Spleen (tissue), 11 donors: Measurements from ENCODE around the gene EEF2. TPM values are rescaled to one million over a fixed set of nuclear protein-coding genes. Genes with fewer than 3 reads are reported as not detected.

Experiments
- DNase-seq: peaks from one replicate; pipeline ENCODE4 v3.0.0-alpha.2; 2020
- H3K27ac ChIP-seq, 8 donors: fragments of 200-600 bp; sonication (generic) in 7 of 8; 1 replicate in 4 of 8; 2 replicates in 4 of 8; pipeline versions ENCODE4 v1.5.0 to v1.8.0; 2016 to 2021; ENCODE audit warnings: inconsistent platforms in 4 of 8, mild to moderate bottlenecking in 4 of 8, moderate library complexity in 1 of 8
- H3K27me3 ChIP-seq, 7 donors: fragments of 200-600 bp; sonication (generic) in 6 of 7; replicated peaks in 1 of 7; 1 replicate in 4 of 7; 2 replicates in 3 of 7; pipeline versions ENCODE4 v1.5.0 to v1.8.0; 2016 to 2021; ENCODE audit warnings: inconsistent platforms in 3 of 7, mild to moderate bottlenecking in 1 of 7
- H3K36me3 ChIP-seq, 6 donors: fragments of 200-600 bp; sonication (generic) in 5 of 6; 1 replicate in 4 of 6; 2 replicates in 2 of 6; pipeline versions ENCODE4 v1.5.0 to v1.8.0; 2016 to 2021; ENCODE audit warnings: inconsistent platforms in 2 of 6
- H3K4me1 ChIP-seq, 6 donors: fragments of 200-600 bp; sonication (generic) in 5 of 6; 1 replicate in 3 of 6; 2 replicates in 3 of 6; pipeline versions ENCODE4 v1.5.0 to v1.8.0; 2016 to 2021; ENCODE audit warnings: inconsistent platforms in 3 of 6
- H3K4me3 ChIP-seq, 8 donors: fragments of 200-600 bp; sonication (generic) in 7 of 8; 1 replicate in 4 of 8; 2 replicates in 4 of 8; pipeline versions ENCODE4 v1.5.0 to v1.8.0; 2016 to 2021; ENCODE audit warnings: inconsistent platforms in 4 of 8, mild to moderate bottlenecking in 4 of 8, moderate library complexity in 2 of 8
- H3K9me3 ChIP-seq, 8 donors: fragments of 200-600 bp; sonication (generic) in 7 of 8; 1 replicate in 4 of 8; 2 replicates in 4 of 8; pipeline versions ENCODE4 v1.5.0 to v1.8.0; 2016 to 2021; ENCODE audit warnings: inconsistent platforms in 4 of 8
- POLR2A ChIP-seq, 3 donors: fragments of 450-650 bp; IDR thresholded peaks; one replicate each; pipeline ENCODE4 v1.5.1; 2017; ENCODE audit warnings: antibody characterized with exemption in 3 of 3, mild to moderate bottlenecking in 1 of 3
- POLR2AphosphoS5 ChIP-seq, 3 donors: sonication (generic); formaldehyde crosslinking; IDR thresholded peaks; one replicate each; pipeline ENCODE4 v1.5.1; 2017; ENCODE audit warnings: antibody characterized with exemption in 3 of 3
- WGBS, 5 donors: extraction: QIAGEN DNeasy Blood & Tissue Kit in 3 of 5; methylation state at CpG; one replicate each; pipeline versions ENCODE4 v1.1.5 to v1.1.7; 2013 to 2018; 5-methylcytosine and 5-hydroxymethylcytosine counted together
- intact Hi-C: fragments of 100-400 bp; cut with DNase I; formaldehyde crosslinking; loops from one replicate; pipeline ENCODE4 v1.15.0; 2023; ENCODE audit warnings: low total_unique reads
- polyA plus RNA-seq, 3 donors: library from polyadenylated mRNA; stranded (reverse); fragments of 200-250 nt; gene quantifications; one replicate each; pipeline ENCODE4 v1.2.1, GENCODE V29; 2013
- total RNA-seq, 7 donors: library from RNA; depleted of rRNA in 3 of 7; stranded (reverse); fragments of >200 nt in 3 of 7; fragmentation: NEBNext Ultra II Directional in 4 of 7; extraction: Animal tissue kit (Norgen Biotek cat#: 25700) in 4 of 7; gene quantifications; one replicate each; pipeline versions ENCODE4 v1.1.0 to v1.2.1, GENCODE V29; 2016 to 2021
- TF ChIP-seq, protein P1 (sequence below), 11 experiments: fragments of 200-600 bp in 7 of 11; fragments of 450-650 bp in 4 of 11; sonication (generic) in 4 of 11; IDR thresholded peaks in 8 of 11; conservative IDR thresholded peaks in 3 of 11; 1 replicate in 7 of 11; 2 replicates in 4 of 11; pipeline versions ENCODE4 v1.4.0 to v1.8.0; 2016 to 2021; ENCODE audit warnings: antibody characterized with exemption in 11 of 11, inconsistent platforms in 4 of 11, mild to moderate bottlenecking in 1 of 11
- donor health status: healthy with polysubstance abuse.
- donor health status: DM: no; HTN: no; CAD: no; lungs with moderate emphysema.
- donor health status: DM: no; HTN: no; CAD: no.
- donor health status: Bipolar disorder and iron deficiency.
- donor health status: healthy.
- donor health status: DM: no; HTN: no; CAD: no.
- donor health status: DM: yes; HTN: yes; CAD: no.

The EEF2 gene
- total and polyA plus RNA-seq, 10 donors, result 565 to 1,961 (median 1,262) TPM

DNA sequence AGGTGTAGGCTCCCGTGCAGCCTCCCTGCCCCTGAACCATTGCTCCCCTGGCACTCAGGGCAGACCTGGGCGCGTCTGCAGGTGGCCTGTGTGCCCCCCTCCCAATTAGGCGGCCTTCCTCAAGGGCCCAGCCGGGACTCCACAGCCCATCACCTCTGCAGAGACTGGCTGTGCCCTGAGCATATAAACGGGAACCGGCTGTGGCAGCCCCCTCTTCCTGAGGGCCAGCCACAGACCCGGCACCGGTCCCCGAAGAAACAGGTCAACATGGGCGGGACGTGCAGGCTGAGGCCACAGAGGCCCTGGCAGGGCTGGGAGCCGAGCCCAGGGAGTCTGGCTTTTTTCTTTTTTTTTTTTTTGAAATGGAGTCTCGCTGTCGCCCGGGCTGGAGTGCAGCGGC is 34.3 kb upstream of the EEF2 start:
- DNase-seq, result no peak
- H3K4me3 ChIP-seq, result no peak overlapping the region
- peaks cover 0 to 80% (median 39%) of the 10 kb centered on the region in 6 donors for H3K4me1 ChIP-seq
- H3K27ac ChIP-seq, result no peak overlapping the region
- no peaks in the 10 kb centered on the region for H3K27me3 ChIP-seq
- H3K36me3 ChIP-seq, result peaks cover 0 to 94% (median 33%) of the 10 kb centered on the region in 6 donors
- 22 to 75% (median 61%) methylated on average over 10 to 17 of the region's 17 CpGs for WGBS, 5 donors
- TF ChIP-seq POLR2A (IDR thresholded peaks at IDR 0.05) (no peak), POLR2AphosphoS5 (IDR thresholded peaks at IDR 0.05) (peak in 1 of 3 donors; percentile 41)
- H3K9me3 ChIP-seq, result peaks cover 0 to 9% (median 0%) of the 10 kb centered on the region in 8 donors
- intact Hi-C loops, result no loop called here

DNA sequence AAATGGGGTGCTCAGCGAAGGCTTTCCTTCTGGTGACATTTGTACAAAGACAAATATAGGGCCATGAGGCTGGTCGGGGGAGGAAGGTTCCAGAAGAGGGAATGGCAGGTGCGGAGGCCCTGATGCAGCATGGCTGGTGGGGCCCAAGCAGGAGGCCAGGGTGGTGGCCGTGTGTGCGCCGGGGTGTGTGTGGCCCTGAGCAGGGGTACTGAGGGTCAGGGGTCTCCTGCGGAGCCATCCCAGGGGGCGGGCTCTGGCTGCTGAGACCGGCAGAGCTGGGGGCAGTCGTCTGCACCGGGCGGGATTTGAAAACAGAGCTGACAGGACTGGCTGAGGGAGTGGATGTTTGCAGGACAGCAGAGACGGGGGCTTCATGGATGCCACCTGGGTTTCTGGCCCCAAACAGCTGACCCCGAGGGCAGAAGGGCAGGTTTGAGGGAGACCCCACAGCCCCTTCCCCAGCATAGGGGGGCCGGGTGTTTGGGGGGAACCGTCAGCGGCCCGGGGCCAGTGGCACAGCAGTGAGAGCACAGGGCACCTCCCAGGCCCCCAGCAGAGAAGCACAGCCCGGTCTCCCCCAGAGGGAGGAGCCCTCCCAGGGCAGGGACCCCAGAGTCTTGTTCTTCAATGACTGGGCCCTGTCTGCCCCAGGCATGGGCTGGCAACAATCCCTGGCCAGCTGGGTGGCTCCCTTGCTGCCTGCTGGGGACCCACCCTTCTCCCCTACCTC is 33.7 kb upstream of the EEF2 start:
- WGBS, 5 donors, result 88 to 97% (median 92%) methylated on average over 14 to 19 of the region's 19 CpGs
- Histone ChIP-seq H3K4me1 (peaks cover 0 to 81% (median 44%) of the 10 kb centered on the region in 6 donors), H3K27me3 (no peaks in the 10 kb centered on the region), H3K27ac (no peak overlapping the region), H3K36me3 (peaks cover 0 to 94% (median 33%) of the 10 kb centered on the region in 6 donors), H3K9me3 (peaks cover 0 to 9% (median 0%) of the 10 kb centered on the region in 8 donors), H3K4me3 (no peak overlapping the region)
- no peak for TF ChIP-seq POLR2A (IDR thresholded peaks at IDR 0.05)
- TF ChIP-seq POLR2AphosphoS5 (IDR thresholded peaks at IDR 0.05), result no peak
- TF ChIP-seq, protein P1, sequence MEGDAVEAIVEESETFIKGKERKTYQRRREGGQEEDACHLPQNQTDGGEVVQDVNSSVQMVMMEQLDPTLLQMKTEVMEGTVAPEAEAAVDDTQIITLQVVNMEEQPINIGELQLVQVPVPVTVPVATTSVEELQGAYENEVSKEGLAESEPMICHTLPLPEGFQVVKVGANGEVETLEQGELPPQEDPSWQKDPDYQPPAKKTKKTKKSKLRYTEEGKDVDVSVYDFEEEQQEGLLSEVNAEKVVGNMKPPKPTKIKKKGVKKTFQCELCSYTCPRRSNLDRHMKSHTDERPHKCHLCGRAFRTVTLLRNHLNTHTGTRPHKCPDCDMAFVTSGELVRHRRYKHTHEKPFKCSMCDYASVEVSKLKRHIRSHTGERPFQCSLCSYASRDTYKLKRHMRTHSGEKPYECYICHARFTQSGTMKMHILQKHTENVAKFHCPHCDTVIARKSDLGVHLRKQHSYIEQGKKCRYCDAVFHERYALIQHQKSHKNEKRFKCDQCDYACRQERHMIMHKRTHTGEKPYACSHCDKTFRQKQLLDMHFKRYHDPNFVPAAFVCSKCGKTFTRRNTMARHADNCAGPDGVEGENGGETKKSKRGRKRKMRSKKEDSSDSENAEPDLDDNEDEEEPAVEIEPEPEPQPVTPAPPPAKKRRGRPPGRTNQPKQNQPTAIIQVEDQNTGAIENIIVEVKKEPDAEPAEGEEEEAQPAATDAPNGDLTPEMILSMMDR (IDR thresholded peaks at IDR 0.05 in 8 of 11, conservative IDR thresholded peaks at IDR 0.05 in 3 of 11), result no peak
- intact Hi-C loops, result no loop called here
- no peak for DNase-seq

DNA sequence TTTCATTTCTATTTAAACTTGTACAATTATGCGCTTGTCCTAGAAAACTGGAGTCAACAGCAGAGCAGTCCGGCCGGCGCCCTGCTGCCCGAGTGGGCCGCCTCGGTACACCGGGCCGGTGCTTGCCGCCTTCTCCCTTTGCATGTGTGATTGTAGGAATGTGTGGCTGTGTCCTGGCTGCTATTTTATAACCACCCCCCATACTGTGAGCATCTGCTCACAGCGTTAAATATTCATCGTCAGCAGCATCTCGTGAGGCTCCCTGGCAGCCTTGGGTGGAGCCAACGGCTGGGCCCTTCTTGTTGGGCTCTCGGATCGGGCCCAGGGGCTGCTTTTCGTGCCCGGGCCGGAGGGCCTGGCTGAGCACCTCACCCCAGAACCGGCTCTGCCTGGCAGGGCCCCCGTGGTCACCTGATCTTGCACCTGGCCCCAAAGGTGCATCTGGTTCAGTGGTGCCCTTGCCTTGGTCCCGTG is 32.9 kb upstream of the EEF2 start:
- WGBS, 5 donors, result 88 to 95% (median 92%) methylated on average over 18 to 22 of the region's 22 CpGs
- intact Hi-C loops, result no loop called here
- Histone ChIP-seq H3K27me3 (no peaks in the 10 kb centered on the region), H3K4me3 (no peak overlapping the region), H3K4me1 (peaks cover 0 to 81% (median 41%) of the 10 kb centered on the region in 6 donors), H3K27ac (no peak overlapping the region), H3K36me3 (peaks cover 0 to 94% (median 39%) of the 10 kb centered on the region in 6 donors), H3K9me3 (peaks cover 0 to 9% (median 0%) of the 10 kb centered on the region in 8 donors)
- no peak for DNase-seq
- TF ChIP-seq POLR2AphosphoS5 (IDR thresholded peaks at IDR 0.05), result no peak
- TF ChIP-seq, protein P1 (IDR thresholded peaks at IDR 0.05 in 8 of 11, conservative IDR thresholded peaks at IDR 0.05 in 3 of 11), result no peak
- TF ChIP-seq POLR2A (IDR thresholded peaks at IDR 0.05), result no peak

- TF ChIP-seq POLR2A (IDR thresholded peaks at IDR 0.05) (no peak), POLR2AphosphoS5 (IDR thresholded peaks at IDR 0.05) (no peak)
- TF ChIP-seq, protein P1 (IDR thresholded peaks at IDR 0.05 in 8 of 11, conservative IDR thresholded peaks at IDR 0.05 in 3 of 11), result no peak
- Histone ChIP-seq H3K4me1 (peaks cover 0 to 85% (median 38%) of the 10 kb centered on the region in 6 donors), H3K9me3 (peaks cover 0 to 6% (median 0%) of the 10 kb centered on the region in 8 donors), H3K27me3 (no peaks in the 10 kb centered on the region), H3K27ac (no peak overlapping the region), H3K4me3 (no peak overlapping the region), H3K36me3 (peaks cover 0 to 100% (median 45%) of the 10 kb centered on the region in 6 donors)
- DNase-seq, result no peak
- 89 to 99% (median 96%) methylated on average over 9 to 15 of the region's 15 CpGs for WGBS, 5 donors
- intact Hi-C loops, result no loop called here
Measured at GRCh38 chr19:4016903-4017638, 31.8 kb upstream of the EEF2 start.
